Keratinocyte (primary cell): ENCODE results near the gene MBNL3. TPM values are rescaled to one million over a fixed set of nuclear protein-coding genes. Genes with fewer than 3 reads are reported as not detected.

ENCODE experiments used
- DNase-seq: peaks from one replicate; pipeline ENCODE4 v3.0.0-alpha.2; 2011; ENCODE audit warnings: low read depth, missing footprints, low spot score
- FAIRE-seq: peaks from 2 replicates; lab custom pipeline; 2011; peaks lifted over from hg19 to GRCh38; lab: Jason Lieb, UNC
- H2AFZ ChIP-seq: 2 replicates; pipeline ENCODE4 v1.6.0; 2012; ENCODE audit warnings: low read length, control low read depth, inconsistent platforms; ENCODE audit not compliant: control insufficient read depth
- H3K27ac ChIP-seq: 2 replicates; pipeline ENCODE4 v1.5.1; 2011; ENCODE audit warnings: low read length; ENCODE audit not compliant: control insufficient read depth, insufficient read depth
- H3K27me3 ChIP-seq: 3 replicates; pipeline ENCODE4 v1.6.0; 2011; ENCODE audit warnings: low read length; ENCODE audit not compliant: control insufficient read depth, insufficient read depth; ENCODE audit errors: extremely low read depth
- H3K36me3 ChIP-seq, 2 experiments: 2 replicates in 1 of 2; 3 replicates in 1 of 2; pipeline ENCODE4 v1.5.1; 2011; ENCODE audit warnings: low read length in 2 of 2, mild to moderate bottlenecking in 1 of 2; ENCODE audit not compliant: control insufficient read depth in 2 of 2, insufficient read depth in 2 of 2; ENCODE audit errors: extremely low read depth in 1 of 2
- H3K4me1 ChIP-seq: 3 replicates; pipeline ENCODE4 v1.5.1; 2011; ENCODE audit warnings: low read length; ENCODE audit not compliant: control insufficient read depth, insufficient read depth; ENCODE audit errors: extremely low read depth
- H3K4me2 ChIP-seq: 3 replicates; pipeline ENCODE4 v1.6.0; 2011; ENCODE audit warnings: low read depth, low read length; ENCODE audit not compliant: control insufficient read depth, insufficient read depth; ENCODE audit errors: extremely low read depth
- H3K4me3 ChIP-seq, 3 experiments: fragments of 200-600 bp in 1 of 3; sonication (generic) in 1 of 3; 2 replicates in 2 of 3; 3 replicates in 1 of 3; pipeline ENCODE4 v1.5.1; 2011 to 2016; ENCODE audit warnings: low read length in 3 of 3, mild to moderate bottlenecking in 3 of 3, control low read depth in 2 of 3, inconsistent platforms in 1 of 3, low read depth in 1 of 3, mixed read lengths in 1 of 3, mixed run types in 1 of 3, moderate library complexity in 1 of 3; ENCODE audit not compliant: control insufficient read depth in 2 of 3, insufficient read depth in 2 of 3; ENCODE audit errors: extremely low read depth in 1 of 3
- H3K79me2 ChIP-seq: 2 replicates; pipeline ENCODE4 v1.6.0; 2012; ENCODE audit warnings: low read length; ENCODE audit not compliant: control insufficient read depth, insufficient read depth
- H3K9ac ChIP-seq: 3 replicates; pipeline ENCODE4 v1.6.0; 2011; ENCODE audit warnings: low read length; ENCODE audit not compliant: control insufficient read depth, insufficient read depth; ENCODE audit errors: extremely low read depth
- H3K9me1 ChIP-seq: 3 replicates; pipeline ENCODE4 v1.6.0; 2011; ENCODE audit warnings: low read length; ENCODE audit not compliant: control insufficient read depth, insufficient read depth; ENCODE audit errors: extremely low read depth
- H3K9me3 ChIP-seq: 2 replicates; pipeline ENCODE4 v1.5.1; 2012; ENCODE audit warnings: low read depth, low read length; ENCODE audit not compliant: control insufficient read depth
- H4K20me1 ChIP-seq: 3 replicates; pipeline ENCODE4 v1.6.0; 2011; ENCODE audit warnings: low read length; ENCODE audit not compliant: control insufficient read depth, insufficient read depth; ENCODE audit errors: extremely low read depth
- EZH2 ChIP-seq: IDR thresholded peaks from one replicate; pipeline ENCODE4 v1.6.1; 2012; ENCODE audit warnings: inconsistent platforms, mild to moderate bottlenecking, low read length, moderate library complexity
- dilution Hi-C: fragments of 300-500 bp; cut with MboI; formaldehyde crosslinking; loops from one replicate; pipeline ENCODE4 v1.7.0; 2020; ENCODE audit warnings: low sequenced_read_pairs; ENCODE audit not compliant: extremely low pct_ligation_motif_present
- polyA plus RNA-seq, 5 experiments: library from polyadenylated mRNA; depleted of rRNA in 3 of 5; stranded (reverse) in 3 of 5; stranded (forward) in 1 of 5; unstranded in 1 of 5; fragments of >200 nt; gene quantifications; 1 replicate in 1 of 5; 2 replicates in 3 of 5; 3 replicates in 1 of 5; pipeline versions ENCODE4 v1.2.1 to v1.2.3, GENCODE V29; 2011 to 2012; ENCODE audit warnings: missing spikeins in 2 of 5, low read depth in 1 of 5, low replicate concordance in 1 of 5
- TF ChIP-seq, protein P1 (sequence below), 3 experiments: IDR thresholded peaks in 1 of 3; conservative IDR thresholded peaks in 1 of 3; optimal IDR thresholded peaks in 1 of 3; 2 replicates in 2 of 3; 3 replicates in 1 of 3; pipeline versions ENCODE3 to v1.5.1; 2011; ENCODE audit warnings: low read length in 3 of 3, mild to moderate bottlenecking in 3 of 3, moderate library complexity in 2 of 3, control low read depth in 1 of 3, inconsistent platforms in 1 of 3; ENCODE audit not compliant: insufficient read depth in 2 of 3; ENCODE audit errors: extremely low read depth in 1 of 3

MBNL3 gene
- polyA plus RNA-seq, 1 donor (not counting 4 experiments of a cell fraction or from before 2014, with no cell fraction given), result 6.9 TPM

DNA sequence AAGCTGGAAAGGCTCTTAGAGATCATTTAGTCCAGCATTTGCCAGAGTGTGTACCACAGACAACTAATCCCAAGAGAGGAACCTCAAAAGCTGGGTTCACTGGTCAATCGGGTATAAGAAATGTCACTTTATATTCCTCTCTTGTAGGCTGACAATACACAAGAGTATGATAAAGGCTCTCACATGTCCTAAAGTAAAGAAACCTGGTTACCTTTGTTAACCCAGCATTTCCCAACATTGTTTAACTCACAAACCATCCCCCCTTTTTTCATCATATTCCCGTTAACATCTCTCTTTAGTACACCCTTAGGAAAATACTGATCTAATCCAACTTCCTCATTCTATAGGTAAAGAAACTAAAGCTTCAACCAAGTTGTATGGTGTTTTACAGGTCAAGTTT is 74.4 kb downstream of the MBNL3 start:
- Histone ChIP-seq H3K9me3 (no peaks in the 10 kb centered on the region), H3K4me1 (no peaks in the 10 kb centered on the region), H3K4me2 (no peak overlapping the region), H3K9me1 (no peaks in the 10 kb centered on the region), H3K4me3 (no peak overlapping the region), H4K20me1 (no peaks in the 10 kb centered on the region), H3K27me3 (no peaks in the 10 kb centered on the region), H3K27ac (no peak overlapping the region), H3K9ac (no peak overlapping the region), H2AFZ (no peak overlapping the region), H3K79me2 (no peaks in the 10 kb centered on the region), H3K36me3 (no peaks in the 10 kb centered on the region)
- FAIRE-seq, result no peak
- TF ChIP-seq EZH2, result no peak
- TF ChIP-seq, protein P1, sequence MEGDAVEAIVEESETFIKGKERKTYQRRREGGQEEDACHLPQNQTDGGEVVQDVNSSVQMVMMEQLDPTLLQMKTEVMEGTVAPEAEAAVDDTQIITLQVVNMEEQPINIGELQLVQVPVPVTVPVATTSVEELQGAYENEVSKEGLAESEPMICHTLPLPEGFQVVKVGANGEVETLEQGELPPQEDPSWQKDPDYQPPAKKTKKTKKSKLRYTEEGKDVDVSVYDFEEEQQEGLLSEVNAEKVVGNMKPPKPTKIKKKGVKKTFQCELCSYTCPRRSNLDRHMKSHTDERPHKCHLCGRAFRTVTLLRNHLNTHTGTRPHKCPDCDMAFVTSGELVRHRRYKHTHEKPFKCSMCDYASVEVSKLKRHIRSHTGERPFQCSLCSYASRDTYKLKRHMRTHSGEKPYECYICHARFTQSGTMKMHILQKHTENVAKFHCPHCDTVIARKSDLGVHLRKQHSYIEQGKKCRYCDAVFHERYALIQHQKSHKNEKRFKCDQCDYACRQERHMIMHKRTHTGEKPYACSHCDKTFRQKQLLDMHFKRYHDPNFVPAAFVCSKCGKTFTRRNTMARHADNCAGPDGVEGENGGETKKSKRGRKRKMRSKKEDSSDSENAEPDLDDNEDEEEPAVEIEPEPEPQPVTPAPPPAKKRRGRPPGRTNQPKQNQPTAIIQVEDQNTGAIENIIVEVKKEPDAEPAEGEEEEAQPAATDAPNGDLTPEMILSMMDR (optimal IDR thresholded peaks at IDR 0.05 in 1 of 3, IDR thresholded peaks at IDR 0.05 in 1 of 3, conservative IDR thresholded peaks at IDR 0.05 in 1 of 3; ENCODE audit: extremely low read depth in 1 of 3, insufficient read depth in 2 of 3, low read length in 3 of 3), result no peak
- dilution Hi-C loops, result no loop called here
- DNase-seq, result no peak

DNA sequence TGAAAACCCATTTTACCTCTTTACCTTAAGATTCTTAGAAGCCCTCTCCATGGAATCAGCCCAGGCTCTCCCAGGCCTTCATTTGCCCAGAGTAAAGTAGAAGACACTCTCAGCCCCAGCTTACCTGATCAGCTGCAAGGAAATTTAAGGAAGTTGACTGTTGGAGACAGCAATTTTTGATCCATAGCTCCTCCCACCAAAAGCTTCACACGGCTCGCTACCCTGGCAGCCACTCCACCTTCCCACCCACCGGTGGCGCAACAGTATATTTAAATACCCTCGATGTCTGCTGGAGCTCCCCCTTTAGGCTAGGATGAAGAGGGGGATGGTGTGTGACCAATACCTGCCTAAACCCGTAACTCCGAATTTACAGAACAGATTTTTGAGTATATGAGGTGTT is 75.4 kb downstream of the MBNL3 start:
- Histone ChIP-seq H3K79me2 (no peaks in the 10 kb centered on the region), H4K20me1 (no peaks in the 10 kb centered on the region), H3K4me2 (no peak overlapping the region), H3K9me3 (no peaks in the 10 kb centered on the region), H3K9me1 (no peaks in the 10 kb centered on the region), H3K4me3 (no peak overlapping the region), H3K27me3 (no peaks in the 10 kb centered on the region), H3K36me3 (no peaks in the 10 kb centered on the region), H2AFZ (no peak overlapping the region), H3K9ac (no peak overlapping the region), H3K27ac (no peak overlapping the region), H3K4me1 (no peaks in the 10 kb centered on the region)
- dilution Hi-C loops, result no loop called here
- FAIRE-seq (no peak), DNase-seq (no peak)
- TF ChIP-seq, protein P1 (optimal IDR thresholded peaks at IDR 0.05 in 1 of 3, IDR thresholded peaks at IDR 0.05 in 1 of 3, conservative IDR thresholded peaks at IDR 0.05 in 1 of 3; ENCODE audit: extremely low read depth in 1 of 3, insufficient read depth in 2 of 3, low read length in 3 of 3), result no peak
- TF ChIP-seq EZH2, result no peak
